ENCODE measurements around the gene TBCD.

- TF ChIP-seq ZFX (IDR thresholded peaks at IDR 0.05): no peak
- no peak for TF ChIP-seq CTCF (conservative IDR thresholded peaks at IDR 0.05)
These were observed 85.9 kb downstream of the TBCD start for GRCh38 chr17:82837586-82838320.

Data from C4-2B (cell line).